HepG2 (cell line): ENCODE results near the gene CDH23. TPM values are rescaled to one million over a fixed set of nuclear protein-coding genes. Genes with fewer than 3 reads are reported as not detected.

Source experiments
- ATAC-seq: fragments of 200-7000 bp; cut with Tn5 transposase; 3 replicates; pipeline ENCODE4 v1.9.1; 2020; ENCODE audit warnings: mild to moderate bottlenecking, moderate library complexity
- BruUV-seq: library from RNA; stranded (reverse); fragments of 400-500 nt; replicated peaks from 2 replicates; lab custom pipeline; 2021; lab: Mats Ljungman, UMichigan
- CTCF ChIA-PET: fragments of 300-600 bp; formaldehyde crosslinking; extraction: SDS; loops from one replicate; lab custom pipeline; 2021; ENCODE audit warnings: low total read pairs, inconsistent platforms, low intra/inter-chr PET ratio; lab: Yijun Ruan, JAX
- POLR2A ChIA-PET: fragments of 350-600 bp; sonication (Branson Sonifier 250); formaldehyde crosslinking; loops from one replicate; lab custom pipeline; 2020; ENCODE audit warnings: antibody characterized with exemption, inconsistent platforms; lab: Yijun Ruan, JAX
- DNase-seq: peaks from one replicate; pipeline ENCODE4 v3.0.0-alpha.2; 2015; ENCODE audit warnings: low spot score
- FAIRE-seq: peaks from 3 replicates; lab custom pipeline; 2011; peaks lifted over from hg19 to GRCh38; lab: Jason Lieb, UNC
- H2AFZ ChIP-seq: one replicate; pipeline ENCODE4 v1.6.1; 2011; ENCODE audit warnings: low read length, inconsistent platforms
- H3K27ac ChIP-seq: fragments of 300-600 bp; 3 replicates; pipeline ENCODE4 v1.8.0; 2011; ENCODE audit warnings: mixed run types, mild to moderate bottlenecking, mixed read lengths, low read length, inconsistent platforms; ENCODE audit not compliant: insufficient read depth; ENCODE audit errors: extremely low read length
- H3K27me3 ChIP-seq, 2 experiments: fragments of 200-600 bp in 1 of 2; 2 replicates in 1 of 2; 3 replicates in 1 of 2; pipeline versions ENCODE4 v1.6.0 to v1.8.0; 2011; ENCODE audit warnings: low read length in 2 of 2, mild to moderate bottlenecking in 2 of 2, moderate library complexity in 2 of 2, inconsistent platforms in 1 of 2; ENCODE audit not compliant: insufficient read depth in 2 of 2, control insufficient read depth in 1 of 2
- H3K36me3 ChIP-seq, 2 experiments: fragments of 200-600 bp in 1 of 2; replicated peaks in 1 of 2; 2 replicates in 1 of 2; 3 replicates in 1 of 2; pipeline versions ENCODE4 v1.5.1 to v1.8.0; 2011; ENCODE audit warnings: low read length in 2 of 2, inconsistent platforms in 1 of 2; ENCODE audit not compliant: insufficient read depth in 2 of 2, control insufficient read depth in 1 of 2
- H3K4me1 ChIP-seq: 2 replicates; pipeline ENCODE4 v1.5.1; 2012; ENCODE audit warnings: low read length, inconsistent platforms; ENCODE audit not compliant: insufficient read depth
- H3K4me2 ChIP-seq: 2 replicates; pipeline ENCODE4 v1.6.0; 2011; ENCODE audit warnings: low read depth, low read length, inconsistent platforms
- H3K4me3 ChIP-seq, 3 experiments: fragments of 200-600 bp in 1 of 3; sonication (generic), shearing (Covaris generic) in 1 of 3; replicated peaks in 1 of 3; 2 replicates each; pipeline ENCODE4 v1.5.1; 2011 to 2016; ENCODE audit warnings: low read length in 3 of 3, inconsistent platforms in 2 of 3, low read depth in 2 of 3, mild to moderate bottlenecking in 2 of 3, control low read depth in 1 of 3, mixed read lengths in 1 of 3; ENCODE audit not compliant: insufficient read depth in 1 of 3
- H3K79me2 ChIP-seq: one replicate; pipeline ENCODE4 v1.6.1; 2011; ENCODE audit warnings: low read length, inconsistent platforms; ENCODE audit not compliant: insufficient read depth
- H3K9ac ChIP-seq: 2 replicates; pipeline ENCODE4 v1.6.0; 2011; ENCODE audit warnings: mild to moderate bottlenecking, low read depth, low read length, inconsistent platforms; ENCODE audit not compliant: insufficient read depth
- H3K9me3 ChIP-seq: 2 replicates; pipeline ENCODE4 v1.5.1; 2012; ENCODE audit warnings: mild to moderate bottlenecking, low read length
- H4K20me1 ChIP-seq: 2 replicates; pipeline ENCODE4 v1.6.0; 2011; ENCODE audit warnings: inconsistent platforms, mild to moderate bottlenecking, low read length, moderate library complexity; ENCODE audit not compliant: insufficient read depth
- CBX5 ChIP-seq: sonication (generic); formaldehyde crosslinking; IDR thresholded peaks from 2 replicates; pipeline ENCODE4 v1.4.0; 2020; ENCODE audit warnings: missing genetic modification reagents, borderline replicate concordance
- KLF13 ChIP-seq: sonication (generic); formaldehyde crosslinking; IDR thresholded peaks from 2 replicates; pipeline ENCODE4 v1.4.0; 2020; ENCODE audit warnings: mild to moderate bottlenecking, missing genetic modification reagents
- MNT ChIP-seq: fragments of 450-650 bp; IDR thresholded peaks from 2 replicates; pipeline ENCODE4 v1.6.1; 2016
- NFYC ChIP-seq: IDR thresholded peaks from 2 replicates; pipeline ENCODE4 v1.6.1; 2016; ENCODE audit warnings: missing genetic modification reagents, missing compliant biosample characterization
- RAD21 ChIP-seq: fragments of 450-650 bp; formaldehyde crosslinking; IDR thresholded peaks from 2 replicates; pipeline ENCODE4 v1.5.0; 2020; ENCODE audit warnings: mild to moderate bottlenecking
- SMAD1 ChIP-seq: sonication (generic); formaldehyde crosslinking; IDR thresholded peaks from 2 replicates; pipeline ENCODE4 v1.4.0; 2020; ENCODE audit warnings: missing genetic modification reagents, low read depth, mild to moderate bottlenecking, borderline replicate concordance
- TSC22D2 ChIP-seq: sonication (generic); formaldehyde crosslinking; IDR thresholded peaks from 2 replicates; pipeline ENCODE4 v1.5.1; 2020; ENCODE audit warnings: missing genetic modification reagents, mild to moderate bottlenecking, borderline replicate concordance
- U2AF2 ChIP-seq: fragments of 200-400 bp; formaldehyde crosslinking; IDR thresholded peaks from 2 replicates; pipeline ENCODE4 v1.6.1; 2017; ENCODE audit warnings: low read depth, mild to moderate bottlenecking, low read length
- ZNF343 ChIP-seq: sonication (generic); formaldehyde crosslinking; IDR thresholded peaks from 2 replicates; pipeline ENCODE4 v1.4.0; 2020; ENCODE audit warnings: mild to moderate bottlenecking, missing genetic modification reagents
- WGBS: methylation state at CpG from one replicate; pipeline ENCODE4 v1.1.6; 2017; ENCODE audit warnings: low lambda C conversion rate; 5-methylcytosine and 5-hydroxymethylcytosine counted together
- in situ Hi-C: cut with HindIII; loops from 2 replicates; pipeline ENCODE4 v1.10.0; 2017; ENCODE audit warnings: low pct_unique_long_range_greater_than_20kb; ENCODE audit not compliant: extremely low pct_ligation_motif_present
- intact Hi-C: fragments of 100-400 bp; cut with micrococcal nuclease; formaldehyde crosslinking; loops from one replicate; pipeline ENCODE4 v1.10.0; 2022; ENCODE audit not compliant: unreplicated experiment
- polyA plus RNA-seq, 8 experiments: library from polyadenylated mRNA; depleted of rRNA in 3 of 8; stranded (reverse) in 7 of 8; unstranded in 1 of 8; fragments of >200 nt; fragmentation: Illumina TruSeq in 4 of 8; extraction: Trizol in 4 of 8; gene quantifications; 2 replicates each; pipeline versions ENCODE4 v1.2.1 to v1.2.3, GENCODE V29; 2011 to 2016; ENCODE audit warnings: low read depth in 4 of 8, missing spikeins in 1 of 8, mixed read lengths in 1 of 8; ENCODE audit not compliant: insufficient read depth in 1 of 8
- total RNA-seq, 5 experiments: library from RNA; depleted of rRNA; stranded (reverse); fragments of >200 nt; fragmentation: Illumina TruSeq; extraction: Trizol; gene quantifications; 2 replicates each; pipeline ENCODE4 v1.2.3, GENCODE V29; 2016; ENCODE audit warnings: low read depth in 1 of 5
- TF ChIP-seq, protein P1 (sequence below): sonication (generic); formaldehyde crosslinking; IDR thresholded peaks from 2 replicates; pipeline ENCODE4 v1.8.1; 2023; ENCODE audit warnings: mild to moderate bottlenecking, inconsistent platforms, moderate library complexity, missing genetic modification reagents, borderline replicate concordance
- TF ChIP-seq, protein P2 (sequence below), 2 experiments: IDR thresholded peaks; 2 replicates each; pipeline ENCODE4 v1.6.1; 2011 to 2012; ENCODE audit warnings: low read length in 2 of 2, borderline replicate concordance in 1 of 2, low read depth in 1 of 2, mild to moderate bottlenecking in 1 of 2, moderate library complexity in 1 of 2
- TF ChIP-seq, protein P3 (sequence below): sonication (generic); formaldehyde crosslinking; IDR thresholded peaks from 2 replicates; pipeline ENCODE4 v1.9.0; 2021; ENCODE audit warnings: missing genetic modification reagents, mild to moderate bottlenecking, borderline replicate concordance

Gene CDH23
- total and polyA plus RNA-seq, 2 of the 13 experiments (the other 11 are each of a cell fraction or from before 2014, with no cell fraction given), result 0.13 TPM; not detected in 1

GRCh38 chr10:71632896-71633600 is 236.3 kb downstream of the CDH23 start:
- CTCF ChIA-PET, result no interaction called here
- TF ChIP-seq, protein P1, sequence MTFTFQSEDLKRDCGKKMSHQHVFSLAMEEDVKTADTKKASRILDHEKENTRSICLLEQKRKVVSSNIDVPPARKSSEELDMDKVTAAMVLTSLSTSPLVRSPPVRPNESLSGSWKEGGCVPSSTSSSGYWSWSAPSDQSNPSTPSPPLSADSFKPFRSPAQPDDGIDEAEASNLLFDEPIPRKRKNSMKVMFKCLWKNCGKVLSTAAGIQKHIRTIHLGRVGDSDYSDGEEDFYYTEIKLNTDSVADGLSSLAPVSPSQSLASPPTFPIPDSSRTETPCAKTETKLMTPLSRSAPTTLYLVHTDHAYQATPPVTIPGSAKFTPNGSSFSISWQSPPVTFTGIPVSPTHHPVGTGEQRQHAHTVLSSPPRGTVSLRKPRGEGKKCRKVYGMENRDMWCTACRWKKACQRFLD (CRISPR knock-in tag), result no peak
- no peak for TF ChIP-seq NFYC (CRISPR knock-in tag)
- TF ChIP-seq CBX5, result no peak
- TF ChIP-seq SMAD1 (CRISPR knock-in tag), result no peak
- TF ChIP-seq, protein P2, sequence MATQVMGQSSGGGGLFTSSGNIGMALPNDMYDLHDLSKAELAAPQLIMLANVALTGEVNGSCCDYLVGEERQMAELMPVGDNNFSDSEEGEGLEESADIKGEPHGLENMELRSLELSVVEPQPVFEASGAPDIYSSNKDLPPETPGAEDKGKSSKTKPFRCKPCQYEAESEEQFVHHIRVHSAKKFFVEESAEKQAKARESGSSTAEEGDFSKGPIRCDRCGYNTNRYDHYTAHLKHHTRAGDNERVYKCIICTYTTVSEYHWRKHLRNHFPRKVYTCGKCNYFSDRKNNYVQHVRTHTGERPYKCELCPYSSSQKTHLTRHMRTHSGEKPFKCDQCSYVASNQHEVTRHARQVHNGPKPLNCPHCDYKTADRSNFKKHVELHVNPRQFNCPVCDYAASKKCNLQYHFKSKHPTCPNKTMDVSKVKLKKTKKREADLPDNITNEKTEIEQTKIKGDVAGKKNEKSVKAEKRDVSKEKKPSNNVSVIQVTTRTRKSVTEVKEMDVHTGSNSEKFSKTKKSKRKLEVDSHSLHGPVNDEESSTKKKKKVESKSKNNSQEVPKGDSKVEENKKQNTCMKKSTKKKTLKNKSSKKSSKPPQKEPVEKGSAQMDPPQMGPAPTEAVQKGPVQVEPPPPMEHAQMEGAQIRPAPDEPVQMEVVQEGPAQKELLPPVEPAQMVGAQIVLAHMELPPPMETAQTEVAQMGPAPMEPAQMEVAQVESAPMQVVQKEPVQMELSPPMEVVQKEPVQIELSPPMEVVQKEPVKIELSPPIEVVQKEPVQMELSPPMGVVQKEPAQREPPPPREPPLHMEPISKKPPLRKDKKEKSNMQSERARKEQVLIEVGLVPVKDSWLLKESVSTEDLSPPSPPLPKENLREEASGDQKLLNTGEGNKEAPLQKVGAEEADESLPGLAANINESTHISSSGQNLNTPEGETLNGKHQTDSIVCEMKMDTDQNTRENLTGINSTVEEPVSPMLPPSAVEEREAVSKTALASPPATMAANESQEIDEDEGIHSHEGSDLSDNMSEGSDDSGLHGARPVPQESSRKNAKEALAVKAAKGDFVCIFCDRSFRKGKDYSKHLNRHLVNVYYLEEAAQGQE (IDR thresholded peaks at IDR 0.05; ENCODE audit: borderline replicate concordance in 1 of 2, low read depth in 1 of 2, low read length in 2 of 2), result no peak
- no peak for TF ChIP-seq RAD21 (CRISPR knock-in tag)
- no peak for TF ChIP-seq KLF13
- no peak for TF ChIP-seq TSC22D2
- no peak for TF ChIP-seq U2AF2
- TF ChIP-seq, protein P3, sequence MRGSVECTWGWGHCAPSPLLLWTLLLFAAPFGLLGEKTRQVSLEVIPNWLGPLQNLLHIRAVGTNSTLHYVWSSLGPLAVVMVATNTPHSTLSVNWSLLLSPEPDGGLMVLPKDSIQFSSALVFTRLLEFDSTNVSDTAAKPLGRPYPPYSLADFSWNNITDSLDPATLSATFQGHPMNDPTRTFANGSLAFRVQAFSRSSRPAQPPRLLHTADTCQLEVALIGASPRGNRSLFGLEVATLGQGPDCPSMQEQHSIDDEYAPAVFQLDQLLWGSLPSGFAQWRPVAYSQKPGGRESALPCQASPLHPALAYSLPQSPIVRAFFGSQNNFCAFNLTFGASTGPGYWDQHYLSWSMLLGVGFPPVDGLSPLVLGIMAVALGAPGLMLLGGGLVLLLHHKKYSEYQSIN, result no peak
- no peak for TF ChIP-seq MNT
- no peak for TF ChIP-seq ZNF343 (CRISPR knock-in tag)

More at GRCh38 chr10:71632896-71633600, 236.3 kb downstream of the CDH23 start:
- no TSS peak for BruUV-seq
- Histone ChIP-seq H3K36me3 (no peaks in the 10 kb centered on the region), H3K9me3 (no peaks in the 10 kb centered on the region), H4K20me1 (no peaks in the 10 kb centered on the region), H2AFZ (no peak overlapping the region), H3K27ac (no peak overlapping the region), H3K4me3 (no peak overlapping the region), H3K4me1 (peaks cover 44% of the 10 kb centered on the region), H3K4me2 (no peak overlapping the region), H3K9ac (no peak overlapping the region), H3K79me2 (no peaks in the 10 kb centered on the region), H3K27me3 (peaks cover 0 to 6% of the 10 kb centered on the region in 2 experiments; a peak in 3 of 5 replicates)
- no peak for DNase-seq
- intact Hi-C loops (no loop called here), in situ Hi-C loops (no loop called here)
- ATAC-seq, result no peak
- WGBS, result 76% methylated on average over 9 of the region's 10 CpGs
- POLR2A ChIA-PET, result no interaction called here
- no peak for FAIRE-seq
